Osteoblast (primary cell): Measurements from ENCODE around the gene ACACA. TPM values are rescaled to one million over a fixed set of nuclear protein-coding genes. Genes with fewer than 3 reads are reported as not detected.

Experiments used
- DNase-seq: peaks from one replicate; pipeline ENCODE4 v3.0.0; 2011; ENCODE audit warnings: low spot score, mixed read lengths; ENCODE audit not compliant: insufficient read length; ENCODE audit errors: missing footprints
- H2AFZ ChIP-seq: 2 replicates; pipeline ENCODE4 v1.6.0; 2011; ENCODE audit warnings: mild to moderate bottlenecking, low read length
- H3K27ac ChIP-seq: 2 replicates; pipeline ENCODE4 v1.5.1; 2011; ENCODE audit warnings: mild to moderate bottlenecking, low read depth, low read length, moderate library complexity
- H3K27me3 ChIP-seq: 2 replicates; pipeline ENCODE4 v1.6.0; 2012; ENCODE audit warnings: mild to moderate bottlenecking, control low read depth, inconsistent platforms, low read length, moderate library complexity; ENCODE audit not compliant: insufficient read depth
- H3K36me3 ChIP-seq: 2 replicates; pipeline ENCODE4 v1.5.1; 2011; ENCODE audit warnings: mild to moderate bottlenecking, low read length, control low read depth, moderate library complexity; ENCODE audit not compliant: insufficient read depth
- H3K4me1 ChIP-seq: 2 replicates; pipeline ENCODE4 v1.5.1; 2011; ENCODE audit warnings: mild to moderate bottlenecking, low read length, control low read depth, moderate library complexity; ENCODE audit not compliant: insufficient read depth
- H3K4me2 ChIP-seq: 2 replicates; pipeline ENCODE4 v1.6.0; 2011; ENCODE audit warnings: mild to moderate bottlenecking, low read length; ENCODE audit not compliant: insufficient read depth
- H3K4me3 ChIP-seq: fragments of 200-600 bp; sonication (generic); 3 replicates; pipeline ENCODE4 v1.5.1; 2012; ENCODE audit warnings: mild to moderate bottlenecking, low read length, inconsistent platforms; ENCODE audit not compliant: insufficient read depth
- H3K79me2 ChIP-seq: 2 replicates; pipeline ENCODE4 v1.6.0; 2012; ENCODE audit warnings: mild to moderate bottlenecking, low read length, control low read depth, inconsistent platforms; ENCODE audit not compliant: insufficient read depth
- H3K9me3 ChIP-seq: 2 replicates; pipeline ENCODE4 v1.5.1; 2011; ENCODE audit warnings: low read depth, low read length, control low read depth
- H4K20me1 ChIP-seq: 2 replicates; pipeline ENCODE4 v1.6.0; 2012; ENCODE audit warnings: mild to moderate bottlenecking, low read length, control low read depth; ENCODE audit not compliant: insufficient read depth
- total RNA-seq: library from RNA; depleted of rRNA; stranded (reverse); fragments of >200 nt; gene quantifications from 2 replicates; pipeline ENCODE4 v1.2.3, GENCODE V29; 2012
- TF ChIP-seq, protein P1 (sequence below): IDR thresholded peaks from 2 replicates; pipeline ENCODE4 v1.5.1; 2011; ENCODE audit warnings: mild to moderate bottlenecking, low read depth, low read length, moderate library complexity; ENCODE audit errors: extremely low read depth

ACACA gene
- total RNA-seq, 1 donor, result 78.9 TPM

GRCh38 chr17:37318931-37319594 lies 87.6 kb downstream of the ACACA start:
- Histone ChIP-seq H4K20me1 (peaks cover 3% of the 10 kb centered on the region), H3K27me3 (no peaks in the 10 kb centered on the region), H3K4me2 (no peak overlapping the region), H3K4me3 (no peak overlapping the region), H3K36me3 (peaks cover 6% of the 10 kb centered on the region), H3K4me1 (no peaks in the 10 kb centered on the region), H2AFZ (no peak overlapping the region), H3K9me3 (no peaks in the 10 kb centered on the region), H3K79me2 (peaks cover 8% of the 10 kb centered on the region), H3K27ac (no peak overlapping the region)
- DNase-seq, result no peak
- TF ChIP-seq, protein P1, sequence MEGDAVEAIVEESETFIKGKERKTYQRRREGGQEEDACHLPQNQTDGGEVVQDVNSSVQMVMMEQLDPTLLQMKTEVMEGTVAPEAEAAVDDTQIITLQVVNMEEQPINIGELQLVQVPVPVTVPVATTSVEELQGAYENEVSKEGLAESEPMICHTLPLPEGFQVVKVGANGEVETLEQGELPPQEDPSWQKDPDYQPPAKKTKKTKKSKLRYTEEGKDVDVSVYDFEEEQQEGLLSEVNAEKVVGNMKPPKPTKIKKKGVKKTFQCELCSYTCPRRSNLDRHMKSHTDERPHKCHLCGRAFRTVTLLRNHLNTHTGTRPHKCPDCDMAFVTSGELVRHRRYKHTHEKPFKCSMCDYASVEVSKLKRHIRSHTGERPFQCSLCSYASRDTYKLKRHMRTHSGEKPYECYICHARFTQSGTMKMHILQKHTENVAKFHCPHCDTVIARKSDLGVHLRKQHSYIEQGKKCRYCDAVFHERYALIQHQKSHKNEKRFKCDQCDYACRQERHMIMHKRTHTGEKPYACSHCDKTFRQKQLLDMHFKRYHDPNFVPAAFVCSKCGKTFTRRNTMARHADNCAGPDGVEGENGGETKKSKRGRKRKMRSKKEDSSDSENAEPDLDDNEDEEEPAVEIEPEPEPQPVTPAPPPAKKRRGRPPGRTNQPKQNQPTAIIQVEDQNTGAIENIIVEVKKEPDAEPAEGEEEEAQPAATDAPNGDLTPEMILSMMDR, result no peak

GRCh38 chr17:37317867-37318266 lies 88.8 kb downstream of the ACACA start:
- Histone ChIP-seq H3K9me3 (no peaks in the 10 kb centered on the region), H4K20me1 (peaks cover 3% of the 10 kb centered on the region), H3K4me2 (no peak overlapping the region), H2AFZ (no peak overlapping the region), H3K27ac (no peak overlapping the region), H3K27me3 (no peaks in the 10 kb centered on the region), H3K36me3 (peaks cover 6% of the 10 kb centered on the region), H3K4me1 (no peaks in the 10 kb centered on the region), H3K4me3 (no peak overlapping the region), H3K79me2 (peaks cover 3% of the 10 kb centered on the region)
- DNase-seq, result no peak
- TF ChIP-seq, protein P1, result no peak

GRCh38 chr17:37315601-37316000 lies 91.0 kb downstream of the ACACA start:
- no peak for DNase-seq
- no peak overlapping the region for H3K4me2 ChIP-seq
- no peak overlapping the region for H3K4me3 ChIP-seq
- H3K27me3 ChIP-seq, result no peaks in the 10 kb centered on the region
- TF ChIP-seq, protein P1, result no peak
- no peak overlapping the region for H3K27ac ChIP-seq
- H3K9me3 ChIP-seq, result no peaks in the 10 kb centered on the region
- no peaks in the 10 kb centered on the region for H4K20me1 ChIP-seq
- H3K4me1 ChIP-seq, result no peaks in the 10 kb centered on the region
- no peaks in the 10 kb centered on the region for H3K79me2 ChIP-seq
- no peak overlapping the region for H2AFZ ChIP-seq
- H3K36me3 ChIP-seq, result peaks cover 6% of the 10 kb centered on the region

- no peaks in the 10 kb centered on the region for H3K9me3 ChIP-seq
- H3K4me3 ChIP-seq, result no peak overlapping the region
- no peaks in the 10 kb centered on the region for H4K20me1 ChIP-seq
- H3K27ac ChIP-seq, result no peak overlapping the region
- no peaks in the 10 kb centered on the region for H3K27me3 ChIP-seq
- H3K36me3 ChIP-seq, result peaks cover 6% of the 10 kb centered on the region
- no peak for DNase-seq
- H3K4me2 ChIP-seq, result no peak overlapping the region
- H3K79me2 ChIP-seq, result no peaks in the 10 kb centered on the region
- H2AFZ ChIP-seq, result no peak overlapping the region
- no peaks in the 10 kb centered on the region for H3K4me1 ChIP-seq
- TF ChIP-seq, protein P1, result no peak
These were observed 94.3 kb downstream of the ACACA start for GRCh38 chr17:37312137-37312923.
